ENCODE measurements around the gene LGI1. TPM values are rescaled to one million over a fixed set of nuclear protein-coding genes. Genes with fewer than 3 reads are reported as not detected.

The LGI1 gene
- polyA plus RNA-seq, 1 donor from 2014 or later: 2.1 TPM

DNA sequence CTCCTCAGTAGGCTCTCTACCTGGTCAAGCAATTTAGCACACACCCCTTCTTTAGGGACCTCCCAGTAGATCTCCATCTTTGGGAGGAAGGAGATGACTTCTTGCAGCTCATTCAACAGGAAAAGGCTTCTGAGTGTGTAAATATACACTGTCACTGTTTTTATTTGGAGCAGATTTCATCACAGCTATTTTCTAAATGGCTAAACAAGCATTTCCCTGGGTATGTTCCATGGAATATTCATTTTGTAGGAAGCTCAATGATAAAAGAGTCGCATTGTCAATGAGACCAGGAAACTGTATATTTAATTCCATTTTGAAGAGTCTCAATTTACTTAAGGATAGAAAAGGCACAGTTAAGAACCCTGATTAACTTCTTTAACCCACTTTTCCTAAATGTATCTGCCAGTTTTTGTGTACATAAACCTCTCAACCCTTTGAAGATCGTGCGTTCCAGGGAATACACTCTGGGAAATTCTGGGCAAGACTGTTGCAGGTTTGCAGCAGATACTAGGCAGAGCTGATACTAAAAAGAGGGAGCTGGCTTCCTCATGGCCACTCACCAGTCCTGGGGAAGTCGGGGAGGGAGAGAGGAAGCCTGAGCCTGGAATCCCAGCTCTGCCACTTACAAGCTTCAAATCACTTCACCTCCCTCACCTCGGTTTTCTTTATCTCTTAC, 10.1 kb downstream of the LGI1 start:
- no peak overlapping the region for H3K4me2 ChIP-seq (ENCODE audit: low read length)
- no peaks in the 10 kb centered on the region for H3K9me3 ChIP-seq (ENCODE audit: low read length)
- no peak overlapping the region for H3K4me3 ChIP-seq (ENCODE audit: low read length)
- no peak overlapping the region for H2AFZ ChIP-seq (ENCODE audit: low read depth, low read length)
- no peaks in the 10 kb centered on the region for H3F3A ChIP-seq (ENCODE audit: insufficient read depth, low read length, poor library complexity, severe bottlenecking)
- H3K27ac ChIP-seq (ENCODE audit: low read length): no peak overlapping the region
- H3K9ac ChIP-seq (ENCODE audit: low read length): no peak overlapping the region
- no peaks in the 10 kb centered on the region for H3K27me3 ChIP-seq (ENCODE audit: insufficient read depth, low read depth, low read length)
- TF ChIP-seq TAF1 (IDR thresholded peaks at IDR 0.05; ENCODE audit: low read depth): no peak
- TF ChIP-seq, protein P1, sequence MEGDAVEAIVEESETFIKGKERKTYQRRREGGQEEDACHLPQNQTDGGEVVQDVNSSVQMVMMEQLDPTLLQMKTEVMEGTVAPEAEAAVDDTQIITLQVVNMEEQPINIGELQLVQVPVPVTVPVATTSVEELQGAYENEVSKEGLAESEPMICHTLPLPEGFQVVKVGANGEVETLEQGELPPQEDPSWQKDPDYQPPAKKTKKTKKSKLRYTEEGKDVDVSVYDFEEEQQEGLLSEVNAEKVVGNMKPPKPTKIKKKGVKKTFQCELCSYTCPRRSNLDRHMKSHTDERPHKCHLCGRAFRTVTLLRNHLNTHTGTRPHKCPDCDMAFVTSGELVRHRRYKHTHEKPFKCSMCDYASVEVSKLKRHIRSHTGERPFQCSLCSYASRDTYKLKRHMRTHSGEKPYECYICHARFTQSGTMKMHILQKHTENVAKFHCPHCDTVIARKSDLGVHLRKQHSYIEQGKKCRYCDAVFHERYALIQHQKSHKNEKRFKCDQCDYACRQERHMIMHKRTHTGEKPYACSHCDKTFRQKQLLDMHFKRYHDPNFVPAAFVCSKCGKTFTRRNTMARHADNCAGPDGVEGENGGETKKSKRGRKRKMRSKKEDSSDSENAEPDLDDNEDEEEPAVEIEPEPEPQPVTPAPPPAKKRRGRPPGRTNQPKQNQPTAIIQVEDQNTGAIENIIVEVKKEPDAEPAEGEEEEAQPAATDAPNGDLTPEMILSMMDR (IDR thresholded peaks at IDR 0.05; ENCODE audit: poor library complexity, severe bottlenecking): no peak
- no peak for TF ChIP-seq MXI1 (conservative IDR thresholded peaks at IDR 0.05; ENCODE audit: poor library complexity, severe bottlenecking)
- no peak for TF ChIP-seq SMC3 (conservative IDR thresholded peaks at IDR 0.05; ENCODE audit: poor library complexity)
- TF ChIP-seq POLR2AphosphoS5 (IDR thresholded peaks at IDR 0.05): no peak
- no peak for TF ChIP-seq REST (IDR thresholded peaks at IDR 0.05; ENCODE audit: borderline replicate concordance)
- no peak for TF ChIP-seq RAD21 (conservative IDR thresholded peaks at IDR 0.05)
- TF ChIP-seq EP300 (conservative IDR thresholded peaks at IDR 0.05; ENCODE audit: poor library complexity, severe bottlenecking): no peak
- no peak for TF ChIP-seq EZH2 (IDR thresholded peaks at IDR 0.05; ENCODE audit: borderline replicate concordance, insufficient read depth, low read length, poor library complexity, severe bottlenecking)
- no peaks in the 10 kb centered on the region for H3K9me2 ChIP-seq (ENCODE audit: insufficient read depth, low read length)
- H3K79me2 ChIP-seq (replicated peaks; ENCODE audit: insufficient read depth, low read length): no peaks in the 10 kb centered on the region
- no peaks in the 10 kb centered on the region for H3K36me3 ChIP-seq (ENCODE audit: insufficient read depth, low read length)
- H4K20me1 ChIP-seq (ENCODE audit: insufficient read depth): no peaks in the 10 kb centered on the region

GRCh38 chr10:93768892-93769291, 11.2 kb downstream of the LGI1 start:
- no peaks in the 10 kb centered on the region for H3K36me3 ChIP-seq (ENCODE audit: insufficient read depth, low read length)
- no peaks in the 10 kb centered on the region for H3K27me3 ChIP-seq (ENCODE audit: insufficient read depth, low read depth, low read length)
- H2AFZ ChIP-seq (ENCODE audit: low read depth, low read length): no peak overlapping the region
- no peaks in the 10 kb centered on the region for H3K79me2 ChIP-seq (replicated peaks; ENCODE audit: insufficient read depth, low read length)
- no peaks in the 10 kb centered on the region for H4K20me1 ChIP-seq (ENCODE audit: insufficient read depth)
- no peak overlapping the region for H3K27ac ChIP-seq (ENCODE audit: low read length)
- H3F3A ChIP-seq (ENCODE audit: insufficient read depth, low read length, poor library complexity, severe bottlenecking): no peaks in the 10 kb centered on the region
- H3K9me3 ChIP-seq (ENCODE audit: low read length): no peaks in the 10 kb centered on the region
- no peaks in the 10 kb centered on the region for H3K9me2 ChIP-seq (ENCODE audit: insufficient read depth, low read length)
- H3K4me3 ChIP-seq (ENCODE audit: low read length): no peak overlapping the region
- TF ChIP-seq MXI1 (conservative IDR thresholded peaks at IDR 0.05; ENCODE audit: poor library complexity, severe bottlenecking) (no peak), REST (IDR thresholded peaks at IDR 0.05; ENCODE audit: borderline replicate concordance) (no peak), RAD21 (conservative IDR thresholded peaks at IDR 0.05) (no peak), EP300 (conservative IDR thresholded peaks at IDR 0.05; ENCODE audit: poor library complexity, severe bottlenecking) (no peak), SMC3 (conservative IDR thresholded peaks at IDR 0.05; ENCODE audit: poor library complexity) (no peak), POLR2AphosphoS5 (IDR thresholded peaks at IDR 0.05) (no peak), EZH2 (IDR thresholded peaks at IDR 0.05; ENCODE audit: borderline replicate concordance, insufficient read depth, low read length, poor library complexity, severe bottlenecking) (no peak), TAF1 (IDR thresholded peaks at IDR 0.05; ENCODE audit: low read depth) (no peak)
- TF ChIP-seq, protein P1 (IDR thresholded peaks at IDR 0.05; ENCODE audit: poor library complexity, severe bottlenecking): no peak
- no peak overlapping the region for H3K9ac ChIP-seq (ENCODE audit: low read length)
- H3K4me2 ChIP-seq (ENCODE audit: low read length): no peak overlapping the region
